GM21447 (cell line): ENCODE data around the gene USP20.
A peak's percentile ranks its signal among the peaks of the same experiment; 100 is the strongest.

ENCODE experiments used
- ATAC-seq: cut with Tn5 transposase; IDR thresholded peaks from one replicate; pipeline ENCODE4 v1.9.1; 2021; ENCODE audit not compliant: unreplicated experiment

Gene USP20

DNA sequence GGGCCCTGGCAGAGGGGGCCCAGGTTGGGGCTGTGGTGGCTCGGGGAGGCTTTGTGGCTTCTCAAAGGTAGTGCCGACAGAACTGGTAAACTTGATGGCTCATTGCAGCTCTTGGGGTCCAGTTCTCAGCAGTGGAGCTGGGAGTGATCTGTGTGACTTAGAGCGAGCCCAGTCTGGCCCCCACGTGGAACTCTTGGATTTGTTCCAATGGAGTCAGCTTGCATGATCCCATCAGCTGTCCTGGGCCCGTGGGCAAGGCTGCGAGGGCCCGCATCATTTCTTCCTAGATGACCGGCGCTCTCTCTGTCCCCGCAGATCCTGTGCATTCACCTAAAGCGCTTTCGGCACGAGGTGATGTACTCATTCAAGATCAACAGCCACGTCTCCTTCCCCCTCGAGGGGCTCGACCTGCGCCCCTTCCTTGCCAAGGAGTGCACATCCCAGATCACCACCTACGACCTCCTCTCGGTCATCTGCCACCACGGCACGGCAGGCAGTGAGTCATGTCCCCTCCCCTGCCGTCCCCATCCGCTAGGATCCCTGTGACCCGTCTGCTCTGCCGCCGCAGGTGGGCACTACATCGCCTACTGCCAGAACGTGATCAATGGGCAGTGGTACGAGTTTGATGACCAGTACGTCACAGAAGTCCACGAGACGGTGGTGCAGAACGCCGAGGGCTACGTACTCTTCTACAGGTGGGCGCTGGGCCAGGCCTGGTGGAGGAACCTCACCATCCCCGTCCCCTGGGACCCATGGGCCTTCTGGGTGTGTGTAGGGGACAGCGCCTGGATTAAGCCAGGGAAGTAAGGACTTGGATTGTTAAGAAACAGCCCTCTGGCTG, 39.2 kb downstream of the USP20 start:
- no peak for ATAC-seq

DNA sequence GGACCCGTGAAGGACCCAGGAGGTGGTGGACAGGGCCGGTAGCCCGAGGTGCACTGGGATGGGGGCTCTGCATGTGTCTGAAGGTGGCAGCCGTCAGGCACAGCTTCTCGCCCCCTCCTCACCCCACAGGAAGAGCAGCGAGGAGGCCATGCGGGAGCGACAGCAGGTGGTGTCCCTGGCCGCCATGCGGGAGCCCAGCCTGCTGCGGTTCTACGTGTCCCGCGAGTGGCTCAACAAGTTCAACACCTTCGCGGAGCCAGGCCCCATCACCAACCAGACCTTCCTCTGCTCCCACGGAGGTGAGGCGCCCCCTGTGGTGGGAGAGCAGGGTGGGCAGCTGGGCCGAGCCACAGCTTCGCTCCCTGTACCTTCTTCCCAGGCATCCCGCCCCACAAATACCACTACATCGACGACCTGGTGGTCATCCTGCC, 39.9 kb downstream of the USP20 start:
- ATAC-seq = no peak

DNA sequence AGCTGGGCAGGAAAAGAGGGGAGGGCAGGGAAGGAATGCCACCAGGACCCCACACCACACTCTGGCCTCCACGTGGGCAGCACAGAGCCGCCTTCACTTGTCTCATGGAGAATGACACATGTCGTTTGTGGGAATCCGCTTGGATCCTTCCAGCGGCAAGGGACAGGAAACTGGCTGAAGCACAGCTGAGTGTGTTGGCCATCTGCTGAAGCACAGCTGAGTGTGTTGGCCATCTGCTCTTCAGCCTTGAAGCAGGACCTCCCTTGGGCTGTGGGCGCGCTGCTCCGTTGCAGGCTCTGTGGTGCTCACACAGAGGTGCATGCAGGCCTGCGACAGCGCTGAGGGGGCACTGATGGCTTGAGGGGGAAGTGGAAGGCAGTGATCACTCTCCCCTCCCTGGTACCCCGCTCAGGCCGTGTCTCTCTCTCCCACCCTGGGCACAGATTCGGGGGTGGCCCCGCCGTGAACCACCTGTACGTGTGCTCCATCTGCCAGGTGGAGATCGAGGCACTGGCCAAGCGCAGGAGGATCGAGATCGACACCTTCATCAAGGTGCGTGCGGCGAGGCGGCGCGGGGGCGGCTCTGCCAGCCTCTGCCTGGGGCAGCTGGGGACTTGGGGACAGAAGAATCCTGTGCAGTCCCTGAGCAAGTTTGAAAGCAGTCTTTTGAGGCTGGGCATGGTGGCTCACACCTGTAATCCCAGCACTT, 40.6 kb downstream of the USP20 start:
- ATAC-seq = no peak

GRCh38 chr9:129876815-129877214, 41.6 kb downstream of the USP20 start:
- no peak for ATAC-seq

GRCh38 chr9:129878291-129878690, 43.0 kb downstream of the USP20 start:
- ATAC-seq = no peak

DNA sequence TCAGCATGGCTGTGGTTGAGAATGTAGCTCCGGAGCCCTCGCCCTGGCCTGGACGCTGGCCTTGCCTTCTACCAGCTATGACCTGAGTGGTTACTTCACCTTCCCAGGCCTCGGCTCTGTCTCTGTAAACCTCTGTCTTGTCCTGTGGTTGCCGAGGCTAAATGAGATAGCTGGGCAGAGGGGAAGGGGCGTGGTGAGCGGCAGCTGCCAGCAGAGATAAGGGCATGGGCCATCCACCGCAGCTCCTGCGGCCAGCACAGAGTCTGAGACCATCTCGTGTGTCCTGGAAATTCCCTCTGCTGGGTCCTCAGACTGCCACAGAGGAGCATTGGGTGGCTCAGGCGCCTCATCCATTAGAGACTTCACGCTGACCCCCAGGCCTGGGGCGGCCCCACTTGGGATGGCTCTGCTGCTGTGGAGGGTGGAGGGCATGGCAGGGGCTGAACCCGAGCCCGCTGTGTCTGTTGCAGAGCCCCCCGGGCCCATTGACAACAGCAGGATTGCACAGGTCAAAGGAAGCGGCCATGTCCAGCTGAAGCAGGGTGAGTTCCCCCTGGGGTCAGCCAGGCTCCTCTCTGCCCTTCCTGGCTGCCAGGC, 43.9 kb downstream of the USP20 start:
- no peak for ATAC-seq

- no peak for ATAC-seq
Measured at GRCh38 chr9:129879991-129880653, 44.9 kb downstream of the USP20 start.

DNA sequence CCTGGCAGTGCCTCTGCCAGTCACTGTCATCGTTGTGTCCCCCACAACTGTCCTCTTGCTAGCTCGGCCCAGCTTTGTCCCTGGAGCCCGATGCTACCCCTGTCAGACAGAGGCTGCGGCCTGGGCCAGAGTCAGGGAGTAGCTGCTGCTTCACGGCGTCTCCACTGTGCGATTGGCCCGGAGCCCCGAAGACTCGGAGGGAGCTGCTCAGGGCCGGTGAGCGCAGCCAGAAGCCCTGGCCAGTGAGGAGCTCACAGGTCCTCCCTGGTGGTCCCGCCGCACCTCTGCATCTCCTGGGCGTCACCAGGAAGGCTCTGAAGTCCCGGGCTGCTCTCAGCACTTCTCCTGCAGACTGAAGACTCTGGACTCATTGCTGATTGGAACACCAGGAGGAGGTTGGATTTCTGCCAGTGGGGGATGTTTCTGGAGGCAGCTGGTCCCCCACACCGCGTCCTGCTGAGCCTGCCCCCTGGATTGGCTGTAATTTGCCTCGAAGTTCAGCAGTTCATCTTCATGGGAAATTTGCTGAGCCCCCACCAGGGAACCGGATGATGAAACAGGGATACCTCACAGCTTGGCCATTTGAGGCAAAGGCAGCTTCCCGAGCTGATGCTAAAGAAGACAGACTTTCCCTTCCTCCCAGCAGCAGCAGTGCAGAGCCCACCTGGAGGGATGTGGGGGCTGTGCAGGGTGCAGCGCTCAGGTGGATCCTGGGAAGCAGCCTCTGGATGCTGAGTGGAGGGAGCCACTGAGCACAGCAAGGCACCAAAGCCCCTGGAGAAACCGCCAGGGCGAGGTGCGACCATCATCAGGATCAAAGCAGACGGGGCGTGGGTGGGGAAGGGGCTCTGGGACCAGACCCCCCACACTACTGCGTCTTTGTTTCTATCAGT, 45.6 kb downstream of the USP20 start:
- ATAC-seq = no peak

DNA sequence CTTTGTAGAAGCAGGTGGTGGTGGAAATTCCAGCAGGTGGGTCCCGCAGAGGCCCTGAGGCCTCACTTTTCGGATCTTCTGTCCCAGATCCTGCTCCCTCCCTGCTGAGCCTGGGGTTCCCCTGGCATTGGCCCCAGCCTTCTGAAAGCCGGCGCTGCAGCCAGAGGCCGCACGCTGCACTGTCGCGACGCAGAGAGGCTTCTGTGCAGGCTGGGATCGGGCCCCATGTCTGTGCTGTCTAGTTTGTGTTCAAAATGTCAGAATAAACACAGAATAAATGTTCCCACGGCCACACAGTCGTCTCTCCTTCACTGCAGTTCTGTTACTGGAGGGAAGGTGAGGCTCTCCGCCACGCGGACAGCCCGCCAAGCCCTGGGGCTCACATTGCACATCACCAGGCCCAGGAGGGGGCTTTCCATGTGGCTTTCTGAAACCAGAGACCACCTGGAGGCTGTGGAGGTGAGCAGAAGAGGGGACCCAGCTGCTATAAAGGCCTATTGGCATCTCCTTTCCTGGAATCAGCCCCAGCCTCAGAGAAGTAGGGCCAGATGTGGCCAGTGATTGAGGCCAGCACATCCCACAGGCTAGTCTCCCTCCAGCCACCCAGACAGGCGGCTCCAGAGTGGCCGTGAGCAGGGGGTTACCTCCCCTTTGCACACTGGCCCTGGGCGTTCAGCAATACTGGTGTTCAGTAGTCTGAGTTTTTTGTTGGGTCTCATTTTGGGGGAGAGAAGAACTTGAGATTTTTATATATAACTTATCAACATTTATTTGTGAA, 46.5 kb downstream of the USP20 start:
- no peak for ATAC-seq

GRCh38 chr9:129884220-129885017, 49.2 kb downstream of the USP20 start:
- ATAC-seq = peak; percentile 28

DNA sequence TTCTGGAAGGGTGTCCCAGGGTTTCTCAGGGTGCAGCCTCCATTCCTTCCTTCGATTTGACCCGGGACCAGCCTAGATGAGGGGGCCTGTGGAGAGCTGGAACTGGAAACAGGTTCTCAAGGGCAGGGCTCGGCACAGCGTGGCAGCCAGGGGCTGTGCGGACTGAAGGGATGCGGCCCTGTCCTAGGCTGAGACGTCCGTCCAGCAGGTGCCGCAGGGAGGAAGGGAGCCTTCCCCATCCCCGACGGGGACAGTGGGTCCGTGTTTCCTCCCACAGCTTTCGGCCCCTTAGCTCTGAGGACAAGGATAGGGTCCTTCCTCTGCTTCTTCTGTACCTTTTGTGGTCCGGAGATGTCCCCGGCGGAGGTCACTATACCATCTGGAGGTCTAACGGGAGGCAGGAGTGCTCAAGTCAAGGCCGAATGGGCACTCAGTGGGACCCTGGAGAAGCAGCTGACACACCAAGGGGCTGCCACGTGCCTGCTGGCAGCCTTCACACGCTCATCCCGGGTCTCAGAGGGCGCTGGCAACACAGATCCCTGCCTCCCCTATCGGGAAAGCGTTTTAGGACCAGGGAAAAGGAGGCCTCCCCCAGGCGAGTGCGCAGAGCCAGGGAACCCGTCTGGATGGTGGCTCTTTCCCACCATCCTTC, 49.9 kb downstream of the USP20 start:
- ATAC-seq = no peak

- peak; percentile 25 for ATAC-seq
Measured at GRCh38 chr9:129885670-129886106, 50.4 kb downstream of the USP20 start.

DNA sequence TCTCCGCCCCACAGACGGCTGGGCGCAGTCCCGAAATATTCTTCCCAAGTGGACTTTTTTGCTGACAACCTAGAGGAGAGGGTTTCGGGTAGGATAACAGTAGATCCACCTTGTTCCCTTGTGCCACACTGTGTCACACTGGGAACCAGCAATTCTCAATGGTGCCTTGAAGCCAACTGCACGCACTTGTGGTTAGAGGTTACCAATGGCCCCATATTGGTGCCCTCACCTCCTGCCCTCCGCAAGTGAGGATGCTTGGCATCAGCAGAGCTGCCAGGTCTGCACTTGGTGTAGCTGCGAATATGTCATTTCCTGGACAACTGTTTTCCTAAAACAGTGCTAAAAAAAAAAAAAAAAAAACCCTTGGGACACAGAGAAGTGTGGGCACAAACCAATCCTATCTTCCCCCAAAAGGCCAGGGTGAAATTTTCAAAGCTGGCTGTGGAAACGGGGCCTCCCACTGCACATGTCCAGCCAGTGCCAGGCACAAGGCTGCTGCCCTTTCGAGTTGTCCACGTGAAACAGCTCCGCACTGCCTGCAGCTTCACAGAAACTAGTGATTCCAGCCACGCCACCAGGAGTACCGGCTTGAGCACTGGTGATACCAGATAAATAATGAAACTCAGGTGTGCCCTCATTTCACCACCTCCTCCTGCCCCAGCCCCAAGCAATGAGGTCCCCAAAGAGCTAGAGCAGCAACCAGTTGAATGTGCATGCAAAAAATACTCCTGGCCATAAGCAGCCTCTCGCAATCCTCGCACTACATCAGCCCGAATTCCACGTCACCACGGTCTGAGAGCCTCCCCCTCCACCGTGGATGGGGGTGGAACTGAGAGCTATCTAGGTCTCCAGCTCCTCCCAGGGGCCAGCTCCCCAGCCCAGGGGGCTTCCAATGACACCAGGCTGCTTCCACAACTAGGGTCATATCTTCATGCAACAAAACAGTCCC, 51.2 kb downstream of the USP20 start:
- no peak for ATAC-seq

- no peak for ATAC-seq
Measured at GRCh38 chr9:129887334-129888292, 52.4 kb downstream of the USP20 start.

GRCh38 chr9:129888293-129889121, 53.2 kb downstream of the USP20 start:
- ATAC-seq = peak; percentile 48
